NOMO-1 treated with DMSO at 0.1 percent for 48 hours (cell line): ENCODE measurements around the gene CHCHD4.
"Not testable (repeated sequence)": the region's sequence is repeated elsewhere in the genome, so short reads cannot be mapped to it uniquely, and the experiment has no call there.

Experiments used
- DNase-seq: peaks from one replicate; lab custom pipeline; 2025; ENCODE audit not compliant: unreplicated experiment; lab: John Stamatoyannopoulos, UW

The CHCHD4 gene

DNA sequence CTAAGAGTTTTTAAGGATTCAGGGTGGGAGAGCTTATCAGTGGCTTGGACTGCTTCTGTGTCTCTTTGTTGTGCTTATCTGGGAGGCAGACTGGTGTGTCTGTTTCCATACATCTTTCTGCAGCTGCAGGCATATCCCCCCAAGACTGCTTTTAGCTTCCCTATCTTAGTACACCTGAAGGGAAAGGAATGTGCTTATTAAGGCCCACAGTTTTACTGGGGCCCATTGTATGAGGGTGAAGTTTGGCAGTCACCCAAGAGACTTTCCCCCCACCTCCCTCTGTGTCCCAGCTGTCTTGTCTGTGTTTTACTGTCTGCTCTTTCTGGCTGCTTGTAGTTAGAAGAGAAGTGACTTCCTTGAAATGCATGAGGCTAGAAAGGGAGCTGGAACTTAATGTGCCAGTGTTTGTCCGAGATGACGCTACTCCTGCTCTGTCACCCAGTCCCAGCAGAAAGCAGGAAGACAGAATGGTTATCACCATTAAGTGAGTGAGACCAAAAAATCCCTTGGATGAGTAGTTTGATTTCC is 3.7 kb downstream of the CHCHD4 start:
- DNase-seq = not testable (repeated sequence)

DNA sequence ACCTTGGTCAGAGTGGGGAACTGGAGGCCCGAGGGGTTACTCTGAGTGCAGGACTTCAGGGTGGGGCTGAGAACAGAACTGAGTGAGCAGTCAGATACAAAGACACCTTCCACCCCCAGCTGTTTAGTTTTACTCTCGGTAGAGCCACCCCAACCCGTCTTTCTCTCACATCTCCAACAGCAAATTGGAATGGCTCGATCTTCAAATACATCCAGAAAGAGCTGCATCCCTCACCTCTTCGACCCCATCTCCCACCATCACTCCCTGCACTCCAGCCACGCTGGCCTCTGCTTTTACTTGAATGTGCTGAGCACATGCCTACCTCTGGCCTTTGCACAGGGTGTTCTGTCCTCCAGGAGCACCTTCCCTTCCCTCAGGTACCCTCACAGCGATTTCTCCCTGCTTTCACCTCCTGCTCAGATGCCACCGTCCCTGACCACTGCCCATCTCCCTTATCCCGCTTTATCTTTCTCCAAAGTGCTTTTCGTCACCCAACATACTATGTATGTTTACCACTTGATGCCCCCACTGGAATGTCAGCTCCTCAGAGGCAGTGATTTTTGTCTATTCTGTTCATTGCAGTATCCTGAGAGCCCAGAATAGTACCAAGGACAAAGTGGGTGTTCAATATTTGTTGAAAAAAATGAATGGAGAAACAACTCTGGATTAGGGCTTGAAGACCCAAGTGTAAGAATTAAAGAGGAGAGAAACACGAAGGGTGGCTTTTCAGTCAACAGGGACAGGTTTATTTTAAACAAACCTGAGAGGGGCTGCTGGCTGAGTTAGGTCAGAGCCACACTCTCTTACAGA is 4.4 kb downstream of the CHCHD4 start:
- DNase-seq = no peak

DNA sequence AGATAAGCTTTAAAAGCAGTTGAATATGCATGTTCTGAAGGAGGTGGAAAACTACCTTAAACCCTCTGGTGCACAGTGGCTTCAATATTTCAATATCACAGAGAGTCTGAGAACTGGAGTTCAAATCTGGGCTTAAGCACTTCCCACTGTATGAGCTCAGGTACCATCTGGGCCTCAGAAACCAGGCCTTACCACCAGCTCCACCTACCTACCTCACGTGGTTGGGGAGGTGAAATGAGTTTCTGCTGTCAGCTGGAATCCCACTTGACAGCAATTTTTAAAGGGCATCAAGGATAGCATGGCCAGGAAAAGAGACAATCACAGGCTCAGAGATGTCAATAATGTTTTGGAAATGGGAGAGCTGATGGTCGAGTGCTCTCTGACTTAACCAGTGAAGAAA is 5.0 kb downstream of the CHCHD4 start:
- DNase-seq = no peak

DNA sequence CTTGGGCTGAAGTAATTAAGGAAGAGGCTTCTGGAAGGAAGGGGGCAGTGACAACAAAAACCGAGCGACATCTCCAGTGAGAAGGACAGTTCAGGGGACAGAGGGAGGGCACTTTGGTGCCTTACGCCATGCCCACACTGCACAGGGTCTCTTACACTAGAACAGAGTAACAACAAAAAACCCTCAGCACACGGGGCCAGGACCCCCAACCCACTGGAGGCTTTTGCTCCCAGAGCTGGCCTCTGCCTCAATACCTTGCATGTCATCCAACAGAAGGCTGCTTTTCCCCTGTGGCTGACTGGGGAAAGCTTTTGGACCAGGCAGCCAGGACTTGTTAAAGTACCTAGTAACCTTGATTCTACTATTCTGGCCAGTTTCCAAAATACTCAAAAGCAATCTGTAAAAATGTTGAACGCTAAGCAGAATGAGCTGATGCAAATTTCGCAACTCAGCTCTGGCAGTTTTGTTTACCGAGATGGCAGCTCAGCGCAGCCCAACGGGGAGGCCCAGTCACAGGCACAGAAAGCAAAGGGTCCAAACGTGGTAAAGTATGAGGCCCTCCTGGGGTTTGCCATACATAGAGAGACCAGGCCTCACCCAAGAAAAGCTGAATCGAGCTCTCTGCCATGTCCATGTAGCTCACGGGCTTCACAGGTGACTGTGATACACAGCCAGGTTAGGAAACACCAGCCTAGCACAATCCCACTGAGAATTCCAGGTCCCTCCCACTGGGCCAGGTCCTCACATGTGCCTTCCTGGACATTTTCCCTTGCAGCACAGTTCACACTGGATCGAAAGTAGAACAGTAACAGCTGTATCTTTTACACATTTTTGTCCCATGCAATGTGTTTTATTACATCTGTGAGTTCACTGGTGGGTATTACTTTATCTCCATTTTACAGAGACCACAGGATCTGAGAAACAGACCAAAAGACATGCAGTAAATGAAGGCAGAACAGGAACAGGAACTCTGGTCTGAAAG is 6.0 kb downstream of the CHCHD4 start:
- DNase-seq = no peak

DNA sequence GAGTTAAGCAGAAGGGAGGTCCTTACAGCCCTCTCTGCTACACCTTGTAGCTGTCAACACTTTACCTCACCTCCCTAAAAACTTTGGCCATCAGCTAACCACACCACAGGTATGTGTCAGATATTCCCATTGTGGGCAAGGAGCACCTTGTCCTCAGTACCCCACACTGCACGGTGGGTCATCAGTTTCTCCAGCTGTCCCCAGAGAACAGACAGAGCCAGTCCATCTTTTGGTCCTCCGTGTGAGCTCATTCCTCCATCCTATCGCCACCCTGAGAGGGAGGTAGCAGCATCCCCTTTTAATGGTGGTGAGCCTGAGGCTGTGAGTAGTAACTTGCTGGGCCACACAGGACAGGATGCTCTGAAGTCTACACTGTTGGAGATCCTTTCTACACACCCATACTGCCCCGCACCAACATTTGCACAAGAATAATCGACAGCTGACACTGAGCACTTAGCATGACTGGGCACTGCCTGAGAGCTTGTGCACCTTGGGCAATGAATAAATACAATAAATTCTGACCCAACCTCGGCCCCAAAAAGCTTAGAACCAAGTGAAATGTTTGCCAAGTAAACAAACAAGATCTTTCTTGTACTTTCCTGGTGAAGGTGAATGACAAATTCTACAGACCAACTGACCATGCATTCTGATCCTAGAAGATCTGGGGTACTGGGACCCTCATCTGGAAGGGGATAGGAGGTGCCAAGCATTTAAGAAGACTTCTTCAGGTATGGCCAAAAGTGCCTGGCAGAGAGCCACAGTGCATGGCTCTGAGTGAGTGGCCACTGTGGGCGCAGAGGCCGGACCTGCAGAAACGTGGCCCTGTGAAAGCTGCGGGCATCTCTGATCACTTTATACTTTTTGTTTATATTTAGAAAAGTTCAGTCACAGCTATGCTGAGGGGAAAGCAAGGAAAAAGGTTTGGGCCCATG is 6.9 kb downstream of the CHCHD4 start:
- DNase-seq = no peak

DNA sequence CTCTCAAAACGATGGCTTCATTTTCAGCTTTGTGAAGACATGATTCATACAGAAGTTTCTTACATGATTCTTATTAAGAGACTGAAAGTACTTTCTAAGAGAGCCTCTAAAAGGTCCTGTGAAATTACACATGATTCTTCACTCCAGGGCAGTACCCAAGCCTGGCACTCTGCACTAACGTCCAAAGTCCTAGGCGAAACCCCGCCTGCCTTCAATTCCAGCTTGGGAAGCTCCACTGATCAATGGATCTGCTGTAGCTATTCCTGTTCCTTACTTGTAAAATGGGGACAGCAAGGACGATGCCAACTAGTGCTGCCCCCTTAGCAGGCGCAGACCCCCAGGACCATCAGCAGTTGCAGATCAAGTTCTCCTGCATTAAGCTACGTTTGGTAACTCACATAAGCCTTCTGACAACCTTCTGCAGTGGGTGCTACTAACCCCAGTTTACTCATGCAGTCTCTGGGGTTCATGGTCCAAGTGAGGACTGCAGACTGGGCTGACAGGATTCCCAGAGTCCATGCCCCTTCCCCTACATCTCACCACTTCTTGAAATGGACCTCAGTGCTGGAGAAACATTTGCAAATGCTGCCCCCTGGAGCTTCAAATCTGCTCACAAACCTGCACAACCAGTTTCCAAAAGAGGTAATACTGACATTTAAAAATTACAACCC is 10.6 kb downstream of the CHCHD4 start:
- DNase-seq = no peak

DNA sequence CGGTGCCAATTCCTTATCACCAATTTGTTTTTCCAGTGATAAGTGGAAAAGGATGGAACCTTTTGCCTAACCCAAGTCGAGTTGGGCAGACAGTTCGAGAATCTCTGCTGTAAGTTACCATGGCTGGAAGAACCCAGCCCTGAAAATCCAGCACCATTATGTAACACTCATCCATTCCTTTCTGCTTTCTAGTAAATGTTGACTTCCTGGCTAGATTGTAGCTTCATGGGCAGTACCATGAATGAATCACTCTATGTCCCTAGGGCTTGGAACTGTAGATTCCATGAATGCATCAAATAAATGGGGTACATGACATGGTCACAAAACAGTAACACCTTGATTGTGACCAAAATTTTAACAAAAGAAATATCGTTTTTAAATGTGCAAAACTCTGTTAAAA is 14.0 kb downstream of the CHCHD4 start:
- DNase-seq = no peak

DNA sequence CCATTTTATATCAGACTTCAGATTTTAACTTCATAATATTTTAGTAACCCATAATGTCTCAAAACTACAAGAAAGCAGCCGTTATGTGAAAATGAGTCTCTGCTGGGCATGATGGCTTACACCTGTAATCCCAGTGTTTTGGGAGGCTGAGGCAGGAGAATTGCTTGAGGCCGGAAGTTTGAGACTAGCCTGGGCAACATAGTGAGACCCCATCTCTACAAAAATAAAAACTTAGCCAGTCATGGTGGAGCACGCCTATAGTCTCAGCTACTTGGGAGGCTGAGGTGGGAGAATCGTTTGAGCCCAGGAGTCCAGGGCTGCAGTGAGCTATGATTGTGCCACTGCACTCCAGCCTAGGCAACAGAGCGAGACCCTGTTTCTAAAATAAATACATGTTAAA is 14.8 kb downstream of the CHCHD4 start:
- not testable (repeated sequence) for DNase-seq

DNA sequence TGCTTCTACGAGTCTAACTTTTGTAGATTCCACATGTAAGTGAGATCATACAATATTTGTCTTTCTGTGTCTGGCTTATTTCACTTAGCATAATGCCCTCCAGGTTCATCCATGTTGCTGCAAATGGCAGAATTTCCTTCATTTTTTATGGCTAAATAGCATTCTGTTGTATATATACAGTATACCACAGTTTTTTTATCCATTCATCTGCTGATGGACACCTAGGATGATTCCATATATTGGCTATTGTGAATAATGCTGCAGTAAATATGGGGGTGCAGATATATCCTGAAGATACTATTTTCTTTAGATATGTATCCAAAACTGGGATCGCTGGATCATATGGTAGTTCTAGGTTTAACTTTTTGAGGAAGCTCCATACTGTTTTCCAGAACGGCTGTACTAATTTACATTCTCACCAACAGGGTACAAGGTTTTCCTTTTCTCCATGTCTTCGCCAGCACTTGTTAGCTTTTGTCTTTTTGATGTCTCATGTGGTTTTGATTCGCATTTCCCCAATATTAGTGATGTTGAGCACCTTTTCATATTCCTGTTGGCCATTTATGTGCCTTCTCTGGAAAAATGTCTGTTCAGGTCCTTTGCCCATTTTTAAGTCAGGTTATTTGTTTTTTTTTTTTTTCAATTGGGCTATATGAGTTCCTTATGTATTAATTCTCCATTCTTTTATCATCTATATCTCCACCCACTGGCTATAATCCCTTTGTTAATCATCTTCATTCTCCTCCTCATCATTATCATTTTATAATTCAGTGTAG is 26.9 kb downstream of the CHCHD4 start:
- DNase-seq = no peak

DNA sequence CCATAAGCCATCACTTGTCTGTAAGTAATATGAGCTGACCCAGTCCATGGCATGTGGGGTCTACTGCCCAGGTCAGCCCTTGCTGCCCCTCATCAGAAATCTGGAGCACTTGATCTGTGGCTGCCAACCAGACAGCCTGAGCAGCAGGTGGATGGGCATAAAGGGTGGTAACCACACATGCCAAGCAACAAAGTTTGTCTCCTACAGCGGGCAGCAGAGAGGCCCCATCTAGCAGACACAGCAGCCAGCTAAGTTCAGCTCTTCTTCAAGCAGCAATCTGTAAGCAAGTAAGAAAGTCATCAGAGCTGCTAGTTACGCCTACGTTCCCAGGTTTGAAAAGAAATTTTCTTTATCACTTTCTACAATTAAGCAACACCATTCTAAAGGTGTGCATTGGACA is 27.9 kb downstream of the CHCHD4 start:
- DNase-seq = no peak

DNA sequence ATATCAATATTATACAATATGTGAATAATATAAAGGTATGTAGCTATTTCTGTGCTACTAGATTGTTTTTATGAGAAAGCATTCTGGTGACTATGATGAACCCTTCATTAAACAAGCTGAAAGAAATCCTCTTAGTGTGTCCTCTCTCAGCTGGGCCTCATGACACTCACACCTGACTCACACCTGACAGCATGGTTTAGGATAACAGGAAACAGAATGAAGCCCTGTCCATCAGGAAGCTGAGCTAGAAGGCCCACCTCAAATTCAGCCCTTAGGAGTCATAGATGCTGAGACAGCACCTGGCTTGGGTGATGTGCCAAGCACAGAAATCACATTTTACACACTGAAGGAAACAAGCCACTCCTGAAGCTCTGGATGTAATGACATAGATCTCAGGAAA is 30.8 kb downstream of the CHCHD4 start:
- DNase-seq = no peak

DNA sequence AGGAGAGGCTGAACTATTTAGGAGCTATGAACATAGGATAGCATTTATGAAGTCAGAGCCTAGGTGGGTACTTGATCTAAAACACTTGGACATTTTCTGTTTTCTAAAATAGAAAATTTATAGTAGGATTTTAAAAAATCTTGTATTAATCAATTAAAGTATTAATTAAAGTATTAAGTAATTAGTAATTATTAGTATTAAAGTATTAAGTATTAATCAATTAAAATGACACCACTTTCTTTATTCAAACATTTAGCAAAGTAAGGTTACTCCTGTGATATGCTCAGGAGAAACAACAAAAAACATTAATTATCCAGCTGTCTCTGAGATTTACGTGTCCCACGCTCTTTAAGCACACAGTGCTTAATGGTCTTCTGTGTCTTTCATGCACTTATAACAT is 32.2 kb downstream of the CHCHD4 start:
- no peak for DNase-seq

DNA sequence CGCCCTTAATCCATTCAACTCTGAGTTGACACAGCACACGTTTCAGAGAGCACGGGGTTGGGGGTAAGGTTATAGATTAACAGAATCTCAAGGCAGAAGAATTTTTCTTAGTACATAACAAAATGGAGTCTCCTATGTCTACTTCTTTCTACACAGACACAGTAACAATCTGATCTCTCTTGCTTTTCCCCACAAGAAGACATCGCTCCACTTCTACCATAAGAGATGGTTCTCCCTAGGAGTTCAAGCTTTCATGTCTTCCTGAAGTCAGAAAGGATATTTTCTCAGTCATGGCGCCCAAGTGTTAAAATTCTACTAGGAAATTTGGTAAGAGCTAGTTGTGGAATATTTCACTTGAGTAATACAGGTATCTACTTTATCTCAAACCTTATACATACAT is 32.7 kb downstream of the CHCHD4 start:
- not testable (repeated sequence) for DNase-seq

DNA sequence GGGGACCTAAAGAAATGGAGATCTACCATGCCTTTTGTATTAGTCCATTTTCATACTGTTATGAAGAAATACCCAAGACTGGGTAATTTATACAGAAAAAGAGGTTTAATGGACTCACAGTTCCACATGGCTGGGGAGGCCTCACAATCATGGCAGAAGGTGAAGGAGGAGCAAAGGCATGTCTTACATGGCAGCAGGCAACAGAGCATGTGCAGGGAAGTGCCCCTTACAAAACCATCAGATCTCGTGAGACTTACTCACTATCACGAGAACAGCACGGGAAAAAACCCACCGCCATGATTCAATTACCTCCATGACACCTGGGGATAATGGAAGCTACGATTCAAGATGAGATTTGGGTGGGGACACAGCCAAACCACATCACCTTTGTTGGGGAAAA is 37.2 kb downstream of the CHCHD4 start:
- not testable (repeated sequence) for DNase-seq

DNA sequence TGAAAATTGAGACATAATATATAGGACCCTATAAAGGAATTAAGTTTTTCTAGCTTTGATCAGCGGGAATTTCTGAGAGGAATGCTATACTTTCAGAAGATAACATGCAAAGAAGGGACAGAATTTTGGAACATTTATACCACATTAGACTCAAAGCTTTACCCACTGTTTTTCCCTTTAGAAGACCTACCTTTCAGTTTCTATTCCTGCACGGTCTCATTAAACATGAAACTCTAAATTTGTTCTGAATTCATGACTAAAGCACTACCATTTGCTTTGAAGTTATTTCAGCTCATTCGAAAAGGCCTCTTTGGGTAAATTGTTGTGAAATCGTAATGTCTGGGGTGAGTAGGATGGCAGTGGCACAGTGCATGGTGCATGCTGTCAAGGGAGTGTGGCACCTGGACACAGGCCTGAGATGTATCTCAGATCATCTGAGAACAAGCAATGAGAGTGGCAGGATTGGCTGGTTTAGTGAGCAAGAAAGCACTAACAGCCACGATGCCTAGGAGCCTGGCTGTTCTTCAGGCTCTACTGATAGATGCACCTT is 42.5 kb downstream of the CHCHD4 start:
- DNase-seq = no peak

DNA sequence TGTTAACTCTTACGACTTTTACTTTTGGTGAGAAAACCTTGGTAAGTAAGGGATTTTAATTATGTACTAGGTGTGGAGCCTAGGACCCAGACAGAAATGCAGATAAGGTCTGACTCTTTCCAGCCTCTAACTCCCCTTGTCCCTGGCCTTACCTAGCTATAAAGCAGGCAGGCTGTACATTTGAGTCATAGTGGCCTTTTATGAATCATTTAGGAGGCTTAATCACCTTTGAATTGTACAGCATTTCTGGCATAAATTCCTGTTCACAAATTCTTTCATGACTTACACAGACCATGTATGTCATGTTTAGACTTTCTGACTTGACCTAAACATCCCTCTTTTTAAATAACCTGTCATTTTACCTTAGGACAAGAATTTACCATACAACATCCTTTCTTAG is 47.4 kb downstream of the CHCHD4 start:
- DNase-seq = no peak

DNA sequence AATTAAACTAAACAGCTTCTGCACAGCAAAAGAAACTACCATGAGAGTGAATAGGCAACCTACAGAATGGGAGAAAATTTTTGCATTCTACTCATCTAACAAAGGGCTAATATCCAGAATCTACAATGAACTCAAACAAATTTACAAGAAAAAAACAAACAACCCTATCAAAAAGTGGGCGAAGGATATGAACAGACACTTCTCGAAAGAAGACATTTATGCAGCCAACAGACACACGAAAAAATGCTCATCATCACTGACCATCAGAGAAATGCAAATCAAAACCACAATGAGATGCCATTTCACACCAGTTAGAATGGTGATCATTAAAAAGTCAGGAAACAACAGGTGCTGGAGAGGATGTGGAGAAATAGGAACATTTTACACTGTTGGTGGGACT is 49.4 kb downstream of the CHCHD4 start:
- not testable (repeated sequence) for DNase-seq

DNA sequence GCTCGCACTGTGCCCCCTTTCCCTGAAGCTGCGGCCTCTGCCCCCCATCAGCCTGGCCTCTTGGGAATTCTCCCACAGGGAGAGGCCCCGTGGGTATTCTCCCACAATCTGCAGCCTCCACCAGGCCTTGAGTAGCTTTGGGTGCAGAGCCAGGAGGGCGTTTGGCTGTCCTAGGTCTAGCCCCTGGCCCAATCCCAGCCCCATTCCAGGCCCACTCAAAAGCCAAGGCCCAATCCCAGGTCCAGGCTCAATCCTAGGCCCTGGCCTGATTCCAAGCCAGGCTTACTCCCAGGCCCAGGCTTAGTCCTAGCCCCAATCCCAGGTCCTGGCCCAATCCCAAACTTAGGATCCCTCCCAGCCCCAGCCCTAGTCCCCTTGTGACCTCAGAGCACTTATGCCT is 59.8 kb downstream of the CHCHD4 start:
- no peak for DNase-seq

DNA sequence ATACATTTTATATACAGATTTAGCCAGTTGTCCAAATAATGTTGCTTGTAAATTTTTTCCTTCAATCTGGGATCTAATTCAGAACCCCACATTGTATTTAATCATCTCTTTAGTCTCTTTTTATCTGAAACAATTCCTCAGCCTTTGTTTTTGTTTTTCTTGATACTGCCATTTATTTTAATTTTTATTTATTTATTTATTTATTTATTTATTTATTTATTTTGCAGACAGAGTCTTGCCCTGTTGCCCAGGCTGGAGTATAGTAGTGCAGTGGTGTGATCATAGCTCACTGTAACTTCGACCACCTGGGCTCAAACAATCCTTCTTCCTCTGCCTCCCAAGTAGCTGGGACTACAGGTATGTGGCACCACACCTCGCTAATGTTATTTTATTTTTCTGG is 61.5 kb downstream of the CHCHD4 start:
- no peak for DNase-seq
